ENCODE results near the gene USP5.
"Not testable (repeated sequence)": the region's sequence is repeated elsewhere in the genome, so short reads cannot be mapped to it uniquely, and the experiment has no call there.

The USP5 gene

GRCh38 chr12:6865307-6865706, 13.4 kb downstream of the USP5 start:
- not testable (repeated sequence) for DNase-seq (ENCODE audit: low read depth)

- DNase-seq (ENCODE audit: low read depth), result no peak
Measured at GRCh38 chr12:6866163-6866919, 14.4 kb downstream of the USP5 start.

GRCh38 chr12:6866920-6867412, 15.0 kb downstream of the USP5 start:
- no peak for DNase-seq (ENCODE audit: low read depth)

GRCh38 chr12:6867413-6868210, 15.7 kb downstream of the USP5 start, which contains the start of gene TPI1:
Gene TPI1, plus strand, starts transcription at chr12:6867531. Its CDS starts 36 bp downstream, at chr12:6867567.
- DNase-seq (ENCODE audit: low read depth), result no peak

- no peak for DNase-seq (ENCODE audit: low read depth)
Measured at GRCh38 chr12:6868211-6869048, 16.5 kb downstream of the USP5 start.

GRCh38 chr12:6869049-6870021, 17.4 kb downstream of the USP5 start:
- no peak for DNase-seq (ENCODE audit: low read depth)

- DNase-seq (ENCODE audit: low read depth), result not testable (repeated sequence)
Measured at GRCh38 chr12:6870304-6870703, 18.4 kb downstream of the USP5 start.

GRCh38 chr12:6871052-6871957, 19.4 kb downstream of the USP5 start:
- no peak for DNase-seq (ENCODE audit: low read depth)

- no peak for DNase-seq (ENCODE audit: low read depth)
Measured at GRCh38 chr12:6872073-6873048, 20.4 kb downstream of the USP5 start.

GRCh38 chr12:6873094-6874014, 21.4 kb downstream of the USP5 start, which contains the start of gene SPSB2:
Gene SPSB2, minus strand, starts transcription at chr12:6873303. Its CDS starts 402 bp downstream, at chr12:6872901.
- DNase-seq (ENCODE audit: low read depth), result peak; percentile 56

- not testable (repeated sequence) for DNase-seq (ENCODE audit: low read depth)
Measured at GRCh38 chr12:6874015-6874368, 22.0 kb downstream of the USP5 start.

- DNase-seq (ENCODE audit: low read depth), result not testable (repeated sequence)
Measured at GRCh38 chr12:6879824-6880223, 27.9 kb downstream of the USP5 start.

- DNase-seq (ENCODE audit: low read depth), result no peak
Measured at GRCh38 chr12:6883252-6883651, 31.3 kb downstream of the USP5 start.

GRCh38 chr12:6883683-6884082, 31.7 kb downstream of the USP5 start:
- DNase-seq (ENCODE audit: low read depth), result no peak

GRCh38 chr12:6884539-6884938, 32.6 kb downstream of the USP5 start:
- no peak for DNase-seq (ENCODE audit: low read depth)

- DNase-seq (ENCODE audit: low read depth), result not testable (repeated sequence)
Measured at GRCh38 chr12:6886206-6886999, 34.5 kb downstream of the USP5 start.

GRCh38 chr12:6887460-6887859, 35.5 kb downstream of the USP5 start:
- DNase-seq (ENCODE audit: low read depth), result no peak

All from GM04503 (cell line).